Activated T-cell treated with anti-CD3 and anti-CD28 coated beads, Interleukin-2, amount 50 U/mL, for 4 hours (primary cell): ENCODE measurements around the gene MYO19. TPM values are rescaled to one million over a fixed set of nuclear protein-coding genes. Genes with fewer than 3 reads are reported as not detected.
"Not testable (repeated sequence)": the region's sequence is repeated elsewhere in the genome, so short reads cannot be mapped to it uniquely, and the experiment has no call there.

ENCODE experiments used
- ATAC-seq, 2 donors: fragments of 200-7000 bp; cut with Tn5 transposase; one replicate each; pipeline ENCODE4 v1.10.0; 2021
- DNase-seq: peaks from one replicate; pipeline ENCODE4 v3.0.0-alpha.2; 2020
- H3K27me3 Mint-ChIP-seq: one replicate; pipeline ENCODE4 v1.8.0; 2021; ENCODE audit warnings: low read depth, mixed read lengths
- H3K36me3 Mint-ChIP-seq: one replicate; pipeline ENCODE4 v1.8.0; 2022; ENCODE audit warnings: mixed read lengths; ENCODE audit not compliant: insufficient read depth
- H3K4me1 Mint-ChIP-seq: one replicate; pipeline ENCODE4 v1.8.0; 2021; ENCODE audit warnings: low read depth, mixed read lengths
- H3K4me3 Mint-ChIP-seq: one replicate; pipeline ENCODE4 v1.8.0; 2021; ENCODE audit warnings: mild to moderate bottlenecking, moderate library complexity, mixed read lengths
- H3K9me3 Mint-ChIP-seq: one replicate; pipeline ENCODE4 v1.8.0; 2021; ENCODE audit warnings: mixed read lengths
- total RNA-seq, 3 donors: library from RNA; stranded (reverse); gene quantifications; one replicate each; pipeline ENCODE4 v1.2.1, GENCODE V29; 2021

Gene MYO19
- total RNA-seq, 3 donors from 2014 or later = 138 to 153 (median 151) TPM

DNA sequence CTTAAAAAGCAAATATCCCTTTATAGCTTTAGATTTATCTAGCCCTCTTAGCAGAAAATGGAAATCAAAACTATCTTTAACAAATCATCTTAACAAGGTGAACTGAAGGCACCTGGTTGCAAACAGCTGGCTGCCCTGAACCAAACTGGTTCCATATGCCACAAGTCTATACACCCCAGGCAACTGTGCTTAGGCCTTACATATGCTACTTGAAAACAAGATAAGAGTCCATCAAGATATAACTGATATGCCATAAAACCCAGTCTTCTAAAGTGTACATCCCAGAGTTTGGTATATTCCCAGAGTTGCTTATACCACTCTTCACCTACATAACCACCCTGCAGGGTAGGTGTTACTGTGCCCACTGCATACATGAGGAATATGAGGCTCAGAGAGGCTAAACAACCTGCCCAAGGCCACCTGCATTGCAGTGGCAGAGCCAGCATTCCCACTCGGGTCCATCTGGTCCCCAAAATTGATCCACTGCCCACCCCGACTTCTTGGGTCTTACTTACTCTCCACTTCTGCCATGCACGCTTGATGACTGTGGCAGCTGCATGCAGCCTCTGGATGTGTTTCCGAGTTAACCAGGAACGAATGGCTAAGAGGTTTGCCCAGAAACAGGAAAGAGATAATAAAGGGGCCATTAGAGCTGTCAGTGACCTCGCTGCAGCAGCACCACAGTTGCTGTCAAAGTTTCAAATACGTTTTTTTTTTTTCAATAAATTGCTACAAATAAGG, 35.9 kb downstream of the MYO19 start:
- H3K27me3 Mint-ChIP-seq = no peaks in the 10 kb centered on the region
- H3K4me3 Mint-ChIP-seq = no peak overlapping the region
- DNase-seq (no peak), ATAC-seq (no peak)
- no peaks in the 10 kb centered on the region for H3K9me3 Mint-ChIP-seq
- H3K4me1 Mint-ChIP-seq = peaks cover 1% of the 10 kb centered on the region
- H3K36me3 Mint-ChIP-seq = peaks cover 47% of the 10 kb centered on the region

DNA sequence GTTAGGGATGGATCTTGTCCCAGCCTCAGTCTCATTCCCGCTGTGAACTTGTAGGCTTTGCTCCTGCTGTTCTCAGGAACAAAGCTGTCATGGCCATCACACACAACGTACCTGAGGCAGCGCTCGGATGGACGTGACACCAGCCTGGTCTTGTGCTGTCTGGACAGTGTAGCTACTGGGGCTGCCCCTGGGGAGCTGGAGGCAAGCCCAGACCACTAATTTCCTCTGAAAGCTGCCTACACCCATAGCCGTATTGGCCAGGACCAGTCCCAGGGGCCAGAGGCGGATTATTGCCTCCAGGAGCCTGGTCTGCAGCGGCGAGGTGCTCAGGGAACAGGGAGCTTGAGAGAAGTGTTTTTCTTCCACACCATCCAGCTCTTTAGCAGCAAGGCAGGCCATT, 36.5 kb downstream of the MYO19 start:
- ATAC-seq = no peak
- H3K9me3 Mint-ChIP-seq = no peaks in the 10 kb centered on the region
- H3K27me3 Mint-ChIP-seq = no peaks in the 10 kb centered on the region
- peaks cover 41% of the 10 kb centered on the region for H3K36me3 Mint-ChIP-seq
- H3K4me1 Mint-ChIP-seq = peaks cover 1% of the 10 kb centered on the region
- DNase-seq = no peak
- no peak overlapping the region for H3K4me3 Mint-ChIP-seq

DNA sequence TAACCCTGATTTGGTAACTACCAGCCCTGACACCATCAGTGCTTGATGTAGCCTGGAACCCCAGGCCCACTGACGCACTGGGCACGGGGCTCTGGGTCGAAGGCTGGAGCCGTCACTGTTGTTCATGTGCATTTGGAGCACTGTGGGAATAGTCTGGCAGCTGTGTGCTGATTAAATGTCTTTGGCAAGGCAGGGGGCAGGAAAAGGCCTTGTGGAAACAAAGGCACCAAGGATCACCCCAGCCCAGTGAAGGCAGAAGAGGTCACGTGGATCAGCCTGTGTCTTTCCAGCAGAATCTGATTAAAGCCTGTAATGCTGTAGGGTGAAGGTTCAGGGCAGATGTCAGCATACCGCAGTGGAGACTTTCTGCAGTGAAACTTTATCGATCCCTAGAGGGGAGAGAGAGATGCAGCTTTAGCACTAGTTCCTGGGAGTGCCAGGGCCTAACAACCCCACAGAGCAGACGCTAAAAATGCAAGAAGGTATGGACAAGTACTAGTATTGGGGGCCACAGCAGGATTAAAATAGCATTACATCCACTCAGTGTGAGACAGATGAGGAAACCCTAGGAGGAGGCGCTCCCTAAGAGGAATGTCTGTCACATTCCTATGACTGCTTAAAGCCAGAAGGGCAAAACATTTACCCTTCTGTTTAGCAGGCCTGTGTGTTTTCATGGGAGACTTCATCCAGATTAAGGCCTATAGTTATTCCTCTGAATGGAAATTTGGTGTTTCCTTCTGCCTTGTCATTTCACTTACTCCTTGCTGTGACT, 38.5 kb downstream of the MYO19 start:
- no peaks in the 10 kb centered on the region for H3K9me3 Mint-ChIP-seq
- no peak for DNase-seq
- H3K4me1 Mint-ChIP-seq = peaks cover 9% of the 10 kb centered on the region
- H3K27me3 Mint-ChIP-seq = no peaks in the 10 kb centered on the region
- H3K4me3 Mint-ChIP-seq = no peak overlapping the region
- peaks cover 38% of the 10 kb centered on the region for H3K36me3 Mint-ChIP-seq
- no peak for ATAC-seq

DNA sequence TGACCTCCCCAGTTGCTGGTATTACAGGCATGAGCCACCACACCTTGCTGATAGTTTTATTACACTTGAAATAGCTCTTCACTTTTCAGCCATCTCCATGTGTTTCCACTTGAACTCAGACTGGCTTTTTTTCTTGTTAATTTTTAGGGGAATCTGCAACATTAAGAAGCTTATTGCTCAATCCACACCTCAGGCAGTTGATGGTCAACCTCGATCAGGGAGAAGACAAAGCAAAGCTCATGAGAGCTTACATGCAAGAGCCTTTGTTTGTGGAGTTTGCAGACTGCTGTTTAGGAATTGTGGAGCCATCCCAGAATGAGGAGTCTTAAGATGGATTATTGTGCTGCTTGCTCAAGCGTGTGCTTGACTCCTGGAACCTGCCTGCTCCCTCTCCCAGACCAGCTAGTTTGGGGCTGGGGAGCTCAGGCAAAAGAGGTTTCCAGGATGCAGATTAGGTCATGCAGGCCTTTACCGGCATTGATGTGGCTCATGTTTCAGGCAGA, 39.5 kb downstream of the MYO19 start:
- peaks cover 38% of the 10 kb centered on the region for H3K36me3 Mint-ChIP-seq
- H3K27me3 Mint-ChIP-seq = no peaks in the 10 kb centered on the region
- H3K4me1 Mint-ChIP-seq = peaks cover 15% of the 10 kb centered on the region
- no peak overlapping the region for H3K4me3 Mint-ChIP-seq
- no peaks in the 10 kb centered on the region for H3K9me3 Mint-ChIP-seq
- no peak for ATAC-seq
- no peak for DNase-seq

DNA sequence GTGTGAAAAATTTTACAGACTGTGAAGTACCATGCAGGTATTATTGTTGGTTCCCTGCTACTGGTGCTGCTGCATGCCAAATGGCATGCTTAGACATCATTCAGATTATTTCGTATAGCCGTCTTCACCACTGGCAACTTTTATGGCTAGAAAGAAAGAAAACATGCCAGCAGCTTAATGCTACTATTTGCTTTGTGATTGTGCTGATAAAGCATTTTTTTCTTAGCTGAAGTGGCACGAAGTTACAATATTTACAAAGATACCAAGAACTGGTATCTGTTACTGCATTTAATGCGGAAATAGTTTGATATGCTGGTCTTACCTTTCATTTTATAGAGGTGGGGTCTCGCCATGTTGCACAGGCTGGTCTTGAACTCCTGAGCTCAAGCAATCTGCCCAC, 40.0 kb downstream of the MYO19 start:
- Mint-ChIP-seq H3K27me3 (no peaks in the 10 kb centered on the region), H3K4me3 (no peak overlapping the region), H3K9me3 (no peaks in the 10 kb centered on the region), H3K36me3 (peaks cover 41% of the 10 kb centered on the region), H3K4me1 (peaks cover 19% of the 10 kb centered on the region)
- ATAC-seq (no peak), DNase-seq (no peak)

DNA sequence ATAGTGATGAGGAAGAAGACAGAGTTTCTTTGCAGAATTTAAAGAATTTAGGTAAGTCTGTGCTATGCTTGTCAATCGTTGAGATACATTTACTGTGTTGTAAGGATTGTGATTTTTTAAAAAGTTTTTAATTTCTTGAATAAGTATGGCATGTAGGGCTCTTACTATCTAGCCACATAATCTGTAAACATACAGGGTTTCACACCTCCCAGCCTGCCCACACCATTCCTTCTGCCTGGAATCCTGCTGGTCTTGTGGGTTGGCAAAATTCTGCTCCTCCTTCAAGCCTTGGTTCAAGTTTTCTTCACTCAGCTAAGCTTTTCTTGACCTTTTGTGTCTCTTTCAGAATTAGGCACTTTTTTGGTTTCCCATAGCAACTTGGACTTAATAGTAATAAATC, 40.7 kb downstream of the MYO19 start:
- Mint-ChIP-seq H3K4me3 (no peak overlapping the region), H3K9me3 (no peaks in the 10 kb centered on the region), H3K36me3 (peaks cover 45% of the 10 kb centered on the region), H3K4me1 (peaks cover 25% of the 10 kb centered on the region), H3K27me3 (no peaks in the 10 kb centered on the region)
- DNase-seq = no peak
- ATAC-seq = no peak

DNA sequence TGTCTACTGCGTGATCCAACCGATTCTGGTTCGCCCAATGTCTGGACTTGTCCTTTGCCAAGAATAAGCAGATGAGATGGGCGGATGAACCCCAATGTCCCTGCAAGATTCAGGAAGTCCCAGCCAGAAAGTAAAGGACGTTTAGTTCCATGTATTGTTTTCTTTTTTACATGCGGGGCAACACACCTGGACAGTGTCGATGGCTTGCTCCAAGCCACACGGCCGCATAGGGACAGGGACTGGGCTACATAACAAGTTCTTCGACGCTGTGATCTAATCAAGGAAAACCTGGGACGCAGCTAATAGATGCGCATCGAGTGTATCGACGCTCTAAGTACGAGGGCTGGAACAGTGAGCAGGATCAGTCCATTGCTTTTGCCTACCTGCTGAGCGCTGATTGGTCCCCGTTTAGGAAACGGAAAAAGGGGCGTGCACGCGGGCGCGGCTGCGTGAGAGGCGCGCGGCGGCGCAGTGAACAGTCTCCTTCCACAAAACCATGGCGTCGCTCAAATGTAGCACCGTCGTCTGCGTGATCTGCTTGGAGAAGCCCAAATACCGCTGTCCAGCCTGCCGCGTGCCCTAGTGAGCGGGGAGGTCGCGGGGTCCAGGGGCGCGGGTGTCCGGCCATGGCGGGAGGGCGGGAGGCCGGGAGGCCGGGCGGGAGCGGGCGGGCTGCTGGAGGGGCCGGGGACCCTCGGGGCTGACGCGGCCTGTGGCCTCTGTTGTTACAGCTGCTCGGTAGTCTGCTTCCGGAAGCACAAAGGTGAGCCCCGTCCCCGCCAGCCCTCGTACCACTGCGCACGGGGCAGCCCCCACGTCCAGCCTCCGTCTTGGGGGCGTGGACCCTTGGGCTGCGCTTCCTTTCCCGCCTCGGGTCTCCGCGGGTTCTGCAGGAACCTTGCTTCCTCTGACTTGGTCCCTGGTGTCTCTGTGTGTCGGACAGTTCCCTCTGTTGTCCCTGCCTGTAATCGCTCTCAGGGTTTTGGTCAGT, 48.2 kb downstream of the MYO19 start, which contains the start of gene ZNHIT3:
TSS of gene ZNHIT3 (plus strand) at position 478 of the 991 bp plus-strand sequence. CDS start at position 497, 19 bp downstream.
- Mint-ChIP-seq H3K4me3 (peak within 1 kb of the TSS; percentile 99), H3K4me1 (peaks cover 47% of the 10 kb centered on the region), H3K27me3 (peaks cover 14% of the 10 kb centered on the region), H3K9me3 (no peaks in the 10 kb centered on the region), H3K36me3 (peaks cover 12% of the 10 kb centered on the region)
- peak; percentile 83 for DNase-seq
- ATAC-seq = peak; percentile 95 to 96

DNA sequence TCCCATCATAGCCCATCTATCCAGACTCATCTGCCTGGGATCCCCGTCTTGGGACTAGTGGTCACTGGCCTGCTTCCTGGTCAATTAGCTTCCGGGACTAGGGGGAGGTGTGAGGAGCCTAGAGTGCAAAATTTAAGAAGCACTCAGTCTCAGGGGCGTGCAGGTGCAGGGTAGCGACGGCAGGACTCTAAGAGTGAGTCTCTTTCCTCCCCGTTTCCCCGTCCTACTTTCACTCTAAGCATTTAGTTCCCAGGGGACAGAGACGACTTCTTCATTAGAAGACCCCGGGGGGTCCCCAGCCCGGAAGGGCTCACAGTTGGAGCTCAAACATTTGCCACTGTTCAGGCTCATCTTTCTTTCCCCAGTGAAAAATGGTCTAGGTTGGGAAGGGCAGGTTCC, 48.9 kb downstream of the MYO19 start:
- Mint-ChIP-seq H3K4me3 (peak overlapping the region; percentile 99), H3K36me3 (peaks cover 12% of the 10 kb centered on the region), H3K9me3 (no peaks in the 10 kb centered on the region), H3K27me3 (peaks cover 18% of the 10 kb centered on the region), H3K4me1 (peaks cover 42% of the 10 kb centered on the region)
- DNase-seq (no peak), ATAC-seq (no peak)

DNA sequence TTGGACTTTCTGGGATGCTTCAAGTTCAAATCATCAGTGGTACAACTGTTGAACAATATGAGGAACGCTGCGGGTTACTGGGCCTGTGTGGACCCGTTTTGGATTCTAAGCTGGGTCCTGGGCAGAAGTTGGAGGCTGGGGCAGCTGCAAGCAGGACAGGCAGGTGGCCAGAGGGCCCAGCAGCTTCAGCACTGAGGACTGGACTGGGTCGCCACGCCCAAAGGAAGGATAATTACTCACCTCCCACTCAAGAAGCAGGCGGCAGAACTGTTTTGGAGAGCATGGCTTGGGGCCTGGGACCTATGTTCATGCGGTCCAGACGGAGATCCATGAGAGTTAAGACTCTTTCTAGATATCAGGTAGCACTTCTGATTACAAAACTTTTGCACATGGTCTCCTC, 49.6 kb downstream of the MYO19 start:
- ATAC-seq (no peak), DNase-seq (no peak)
- Mint-ChIP-seq H3K4me1 (peaks cover 38% of the 10 kb centered on the region), H3K36me3 (peaks cover 9% of the 10 kb centered on the region), H3K27me3 (peaks cover 21% of the 10 kb centered on the region), H3K9me3 (no peaks in the 10 kb centered on the region), H3K4me3 (peak overlapping the region; percentile 53)

DNA sequence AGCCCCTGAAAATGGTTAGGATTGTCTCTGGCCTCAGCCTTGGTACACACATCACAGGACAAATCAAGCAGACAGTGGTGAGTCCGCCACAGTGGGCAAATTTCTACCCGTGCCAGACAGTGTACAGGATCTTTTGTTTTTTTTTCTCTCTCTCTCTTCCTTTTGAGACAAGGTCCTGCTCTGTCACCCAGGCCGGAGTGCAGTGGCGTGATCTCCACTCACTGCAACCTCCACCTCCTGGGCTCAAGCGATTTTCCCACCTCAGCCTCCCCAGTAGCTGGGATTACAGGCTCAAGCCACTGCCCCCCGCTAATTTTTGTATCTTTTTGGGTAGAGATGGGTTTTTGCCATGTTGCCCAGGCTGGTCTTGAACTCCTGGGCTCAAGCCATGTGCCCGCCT, 50.6 kb downstream of the MYO19 start:
- ATAC-seq, DNase-seq, H3K36me3 Mint-ChIP-seq, H3K9me3 Mint-ChIP-seq: not testable (repeated sequence)
- peak overlapping the region; percentile 16 for H3K4me3 Mint-ChIP-seq
- peaks cover 25% of the 10 kb centered on the region for H3K27me3 Mint-ChIP-seq
- peaks cover 29% of the 10 kb centered on the region for H3K4me1 Mint-ChIP-seq

DNA sequence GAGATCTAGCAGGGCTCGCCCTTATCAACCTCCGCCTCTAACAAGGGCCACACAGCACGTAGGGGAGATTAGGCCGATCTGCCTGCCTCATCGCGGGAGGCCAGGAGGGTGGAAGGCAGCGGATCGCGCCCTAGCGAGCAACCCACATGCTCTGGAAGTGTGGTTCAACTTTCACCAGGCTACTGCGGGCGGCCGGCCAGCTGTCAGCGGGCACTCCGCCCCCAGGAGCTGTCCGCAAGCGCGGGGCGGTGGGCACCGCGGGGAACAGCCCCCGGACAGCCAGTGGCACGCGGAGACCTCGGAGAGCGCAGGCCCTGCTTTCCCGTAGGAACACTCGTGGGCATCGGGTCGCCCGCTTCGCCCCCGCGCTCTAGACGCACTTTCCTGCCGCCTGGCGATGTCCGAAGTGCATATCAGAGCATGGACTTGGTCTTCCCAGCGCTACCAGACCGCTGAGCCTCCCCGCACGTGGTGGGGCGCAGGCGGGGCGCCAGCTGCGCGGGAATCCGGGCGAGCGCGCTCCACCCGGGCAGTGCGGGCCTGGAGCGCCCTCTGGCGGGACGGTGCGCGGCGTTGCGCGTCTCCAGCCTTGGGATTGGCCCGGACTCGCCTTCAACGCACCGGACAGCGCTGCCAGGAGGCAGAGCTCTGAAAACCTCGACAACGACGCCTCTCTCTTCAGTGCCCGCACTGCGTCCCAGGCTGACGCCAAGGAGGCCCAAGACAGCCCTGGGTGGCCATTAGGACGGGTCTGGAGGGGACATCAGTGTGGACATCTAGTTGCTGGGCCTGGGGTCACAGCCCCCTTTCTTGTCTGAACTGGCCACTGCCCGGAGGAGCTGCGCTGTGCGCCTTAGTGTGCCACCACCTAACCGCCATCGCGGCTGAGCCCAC, 51.8 kb downstream of the MYO19 start:
- Mint-ChIP-seq H3K9me3 (no peaks in the 10 kb centered on the region), H3K27me3 (peaks cover 25% of the 10 kb centered on the region), H3K4me3 (peak overlapping the region; percentile 49), H3K4me1 (peaks cover 24% of the 10 kb centered on the region), H3K36me3 (no peaks in the 10 kb centered on the region)
- DNase-seq = peak; percentile 78
- peak; percentile 70 for ATAC-seq

DNA sequence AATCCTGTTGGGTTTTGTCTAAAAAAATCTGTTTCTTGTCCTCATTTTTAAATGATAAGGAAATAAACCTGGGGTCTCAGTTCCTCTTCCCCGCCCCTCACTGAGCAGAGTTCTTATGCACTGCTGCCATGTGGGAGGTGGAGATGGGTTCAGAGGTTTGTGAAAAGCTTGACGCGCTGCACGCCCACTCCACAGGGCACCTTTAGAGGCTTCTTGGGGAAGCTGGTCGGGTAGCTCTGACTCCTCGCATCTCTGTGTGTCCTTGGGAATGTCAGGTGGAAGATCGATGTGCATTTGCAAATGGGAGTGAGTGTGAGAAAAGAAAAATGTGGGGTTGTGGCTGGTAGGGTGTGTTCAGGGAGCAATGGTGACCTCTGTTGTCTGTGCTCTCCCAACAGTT, 52.8 kb downstream of the MYO19 start:
- no peak for DNase-seq
- peaks cover 28% of the 10 kb centered on the region for H3K27me3 Mint-ChIP-seq
- H3K4me1 Mint-ChIP-seq = peaks cover 18% of the 10 kb centered on the region
- H3K9me3 Mint-ChIP-seq = no peaks in the 10 kb centered on the region
- no peak overlapping the region for H3K4me3 Mint-ChIP-seq
- no peaks in the 10 kb centered on the region for H3K36me3 Mint-ChIP-seq
- ATAC-seq = no peak

DNA sequence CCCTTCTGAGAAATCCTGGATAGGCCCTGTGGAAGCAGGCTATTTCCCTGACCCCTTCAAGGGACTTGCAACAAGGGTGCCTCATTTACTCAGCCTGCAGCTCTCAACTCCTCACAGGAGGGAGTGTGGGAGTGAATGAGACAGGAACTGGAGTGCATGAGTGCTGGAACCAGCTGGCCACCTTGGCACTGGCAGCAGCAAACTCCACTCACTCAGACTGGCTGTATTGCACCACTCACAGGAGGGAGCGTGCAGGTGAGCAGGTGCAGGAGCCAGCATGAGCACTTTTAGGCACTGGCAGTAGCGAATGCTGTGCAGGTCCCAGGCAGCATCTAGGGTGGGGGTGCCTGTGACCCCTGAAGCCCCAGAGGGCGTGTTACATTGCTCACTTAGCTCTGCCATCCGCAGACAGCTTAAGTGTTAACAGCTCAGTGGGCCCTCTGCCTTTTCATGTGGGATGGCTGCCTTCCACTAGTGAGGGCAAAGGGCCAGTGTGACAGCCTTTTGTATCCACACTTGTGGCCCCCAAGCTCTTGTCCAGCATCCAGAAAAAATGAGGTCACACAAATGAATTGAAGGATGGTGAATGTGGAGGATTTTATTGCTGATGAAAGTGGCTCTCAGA, 59.2 kb downstream of the MYO19 start:
- H3K4me1 Mint-ChIP-seq = no peaks in the 10 kb centered on the region
- ATAC-seq (no peak), DNase-seq (no peak)
- no peaks in the 10 kb centered on the region for H3K36me3 Mint-ChIP-seq
- peaks cover 37% of the 10 kb centered on the region for H3K27me3 Mint-ChIP-seq
- no peaks in the 10 kb centered on the region for H3K9me3 Mint-ChIP-seq
- H3K4me3 Mint-ChIP-seq = no peak overlapping the region
